ENCODE data around the gene E2F3.
A peak's percentile ranks its signal among the peaks of the same experiment; 100 is the strongest.
"Not testable (repeated sequence)": the region's sequence is repeated elsewhere in the genome, so short reads cannot be mapped to it uniquely, and the experiment has no call there.

The E2F3 gene

GRCh38 chr6:20434766-20435165 is 33.1 kb downstream of the E2F3 start:
- no peak for DNase-seq

- no peak for DNase-seq
Measured at GRCh38 chr6:20436719-20437118, 35.0 kb downstream of the E2F3 start.

- DNase-seq: no peak
Measured at GRCh38 chr6:20437639-20438038, 36.0 kb downstream of the E2F3 start.

GRCh38 chr6:20438462-20439070 is 36.9 kb downstream of the E2F3 start:
- DNase-seq: no peak

GRCh38 chr6:20439558-20439957 is 37.9 kb downstream of the E2F3 start:
- DNase-seq: no peak

- no peak for DNase-seq
Measured at GRCh38 chr6:20440296-20440695, 38.6 kb downstream of the E2F3 start.

- no peak for DNase-seq
Measured at GRCh38 chr6:20441236-20441635, 39.6 kb downstream of the E2F3 start.

GRCh38 chr6:20441921-20442320 is 40.2 kb downstream of the E2F3 start:
- no peak for DNase-seq

GRCh38 chr6:20444786-20445271 is 43.1 kb downstream of the E2F3 start:
- DNase-seq: peak in 1 of 2 donors; percentile 18

- no peak for DNase-seq
Measured at GRCh38 chr6:20447157-20447556, 45.5 kb downstream of the E2F3 start.

- no peak for DNase-seq
Measured at GRCh38 chr6:20447581-20448132, 46.0 kb downstream of the E2F3 start.

- no peak for DNase-seq
Measured at GRCh38 chr6:20448828-20449227, 47.1 kb downstream of the E2F3 start.

- DNase-seq: no peak
Measured at GRCh38 chr6:20454204-20454824, 52.6 kb downstream of the E2F3 start.

GRCh38 chr6:20455251-20455940 is 53.7 kb downstream of the E2F3 start:
- no peak for DNase-seq

GRCh38 chr6:20458027-20458894 is 56.6 kb downstream of the E2F3 start:
- no peak for DNase-seq

- DNase-seq: no peak
Measured at GRCh38 chr6:20459682-20460081, 58.0 kb downstream of the E2F3 start.

- no peak for DNase-seq
Measured at GRCh38 chr6:20461576-20461975, 59.9 kb downstream of the E2F3 start.

GRCh38 chr6:20463396-20463795 is 61.7 kb downstream of the E2F3 start:
- DNase-seq: no peak

GRCh38 chr6:20464041-20464440 is 62.4 kb downstream of the E2F3 start:
- no peak for DNase-seq

GRCh38 chr6:20464847-20465246 is 63.2 kb downstream of the E2F3 start:
- DNase-seq: no peak

- not testable (repeated sequence) for DNase-seq
Measured at GRCh38 chr6:20465616-20466015, 63.9 kb downstream of the E2F3 start.

GRCh38 chr6:20467437-20467836 is 65.8 kb downstream of the E2F3 start:
- DNase-seq: no peak

- no peak for DNase-seq
Measured at GRCh38 chr6:20468209-20468608, 66.5 kb downstream of the E2F3 start.

All from stimulated activated CD4-positive, alpha-beta T cell treated with anti-CD3 and anti-CD28 coated beads, Interleukin-2, amount 100 ng/mL, for 24 hours (primary cell).